ENCODE data around the gene MYPOP.
A peak's percentile ranks its signal among the peaks of the same experiment; 100 is the strongest.
"Not testable (repeated sequence)": the region's sequence is repeated elsewhere in the genome, so short reads cannot be mapped to it uniquely, and the experiment has no call there.

MYPOP gene

GRCh38 chr19:45906221-45906620 is 3.8 kb upstream of the MYPOP start:
- DNase-seq = peak; percentile 11

GRCh38 chr19:45905011-45905410 is 2.6 kb upstream of the MYPOP start:
- DNase-seq = no peak

GRCh38 chr19:45902651-45903625 is 525 bp upstream of the MYPOP start:
- DNase-seq = peak; percentile 97

DNA sequence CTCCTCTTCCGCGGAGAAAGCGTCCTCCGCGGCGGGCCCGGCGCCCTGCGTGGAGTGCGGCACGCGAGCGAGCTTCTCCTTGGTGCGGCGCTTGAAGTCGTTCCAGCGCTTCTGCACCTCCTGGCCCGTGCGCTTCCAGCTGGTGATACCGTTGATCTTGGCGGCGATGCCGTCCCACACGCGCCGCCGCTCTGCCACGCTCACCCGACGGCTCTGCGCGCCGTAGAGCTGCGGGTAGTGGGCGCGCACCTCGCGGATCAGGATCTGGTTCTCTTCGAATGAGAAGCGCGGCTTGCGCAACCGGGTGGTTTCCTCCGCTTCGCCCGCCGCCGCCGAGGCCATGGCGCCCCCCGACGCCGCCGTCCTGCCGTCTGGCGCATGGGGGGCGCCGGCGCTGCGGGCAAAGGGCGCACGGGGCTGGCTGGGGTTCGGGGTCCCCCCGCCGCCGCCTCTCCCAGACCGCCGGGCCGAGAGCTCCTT is 941 bp downstream of the MYPOP start:
- peak; percentile 33 for DNase-seq

DNA sequence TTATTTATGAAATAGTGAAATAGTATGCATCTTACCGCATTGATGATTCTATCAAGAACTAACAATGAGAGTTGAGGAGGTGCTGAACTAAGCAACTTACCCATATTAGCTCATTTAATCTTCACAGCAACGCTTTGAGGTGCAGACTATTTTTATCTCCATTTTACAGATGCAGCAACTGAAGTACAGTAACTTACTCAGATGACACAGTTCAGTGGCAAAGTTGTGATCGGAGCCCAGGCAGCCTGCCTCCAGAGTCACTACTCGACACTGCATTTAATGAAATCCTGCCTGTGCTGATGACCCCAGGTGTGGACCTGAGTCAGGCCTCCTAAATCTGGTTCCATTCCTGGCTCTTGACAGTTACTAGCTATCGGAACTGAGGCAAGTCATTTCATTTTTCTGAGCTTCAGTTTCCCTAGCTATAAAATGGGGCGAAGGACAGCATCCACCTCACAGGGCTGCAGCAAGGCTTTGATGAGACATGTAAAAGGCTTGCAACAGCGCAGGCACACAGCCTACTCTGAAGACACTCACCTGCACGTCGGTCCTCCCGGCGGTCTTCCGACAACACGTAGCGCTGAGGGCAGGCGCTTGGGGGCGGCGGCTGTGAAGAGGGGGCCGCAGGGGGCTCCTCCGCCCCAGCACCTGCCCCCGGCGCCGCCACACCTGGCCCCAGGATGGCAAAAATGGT is 1.5 kb downstream of the MYPOP start:
- DNase-seq = no peak

GRCh38 chr19:45899919-45900589 is 2.4 kb downstream of the MYPOP start:
- no peak for DNase-seq

DNA sequence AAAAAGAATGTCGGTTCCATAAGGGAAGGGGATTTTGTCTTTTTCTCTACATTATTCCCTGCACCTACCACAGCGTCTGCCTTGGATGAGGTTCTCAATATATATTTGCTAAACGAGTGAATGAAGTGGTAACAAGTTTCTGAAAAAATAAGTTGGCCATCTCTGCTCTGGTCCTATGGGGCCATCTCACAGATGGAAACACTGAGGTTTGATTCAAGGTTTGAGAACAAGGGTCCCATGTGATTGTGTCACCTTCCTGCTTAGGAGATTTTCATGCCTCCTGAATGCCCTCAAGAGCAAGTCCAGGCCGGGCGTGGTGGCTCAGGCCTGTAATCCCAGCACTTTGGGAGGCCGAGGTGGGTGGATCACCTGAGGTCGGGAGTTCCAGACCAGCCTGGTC is 3.2 kb downstream of the MYPOP start:
- DNase-seq = no peak

DNA sequence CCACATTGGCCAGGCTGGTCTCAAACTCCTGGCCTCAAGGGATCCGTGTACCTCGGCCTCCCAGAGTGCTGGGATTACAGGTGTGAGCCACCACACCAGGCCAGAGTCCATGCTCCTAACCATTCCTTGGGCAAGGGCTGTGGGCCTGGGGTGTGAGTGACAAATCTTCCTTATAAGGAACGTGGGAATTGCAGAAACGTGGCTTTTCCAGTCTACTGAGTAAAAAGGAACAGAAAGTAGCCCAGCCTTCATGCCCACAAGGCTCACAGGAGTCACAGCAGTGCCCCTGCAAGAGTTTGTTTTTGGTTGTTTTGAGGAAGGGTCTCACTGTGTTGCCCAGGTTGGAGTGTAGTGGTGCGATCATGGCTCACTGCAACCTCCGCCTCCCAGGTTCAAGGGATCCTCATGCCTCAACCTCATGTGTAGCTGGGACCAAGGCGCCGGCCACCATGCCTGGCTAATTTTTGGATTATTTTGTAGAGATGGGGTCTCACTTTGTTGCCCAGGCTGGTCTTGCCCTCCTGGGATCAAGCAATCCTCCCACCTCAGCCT is 5.1 kb downstream of the MYPOP start:
- DNase-seq = no peak

DNA sequence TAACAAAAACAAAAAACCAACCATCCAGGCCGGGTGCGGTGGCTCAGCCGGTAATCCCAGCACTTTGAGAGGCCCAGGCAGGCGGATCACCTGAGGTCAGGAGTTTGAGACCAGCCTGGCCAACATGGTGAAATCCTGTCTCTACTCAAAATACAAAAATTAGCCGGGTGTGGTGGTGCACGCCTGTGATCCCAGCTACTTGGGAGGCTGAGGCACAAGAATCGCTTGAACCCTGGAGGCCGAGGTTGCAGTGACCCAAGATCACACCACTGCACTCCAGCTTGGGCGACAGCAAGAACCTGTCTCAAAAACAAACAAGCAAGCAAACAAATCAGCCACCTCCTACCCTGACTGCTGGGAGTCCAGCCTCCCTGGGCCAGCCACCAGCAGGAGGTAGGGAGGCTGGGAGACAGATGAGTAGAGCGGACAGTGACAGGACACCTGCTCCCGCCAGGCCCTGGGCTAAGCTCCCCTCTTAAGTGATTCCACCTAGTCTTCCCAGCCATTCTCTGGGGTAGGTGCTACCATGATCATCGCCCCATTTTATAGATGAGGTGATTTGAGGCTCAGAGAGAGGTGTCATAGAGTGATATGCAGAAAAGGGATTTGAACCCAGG is 6.3 kb downstream of the MYPOP start:
- DNase-seq = not testable (repeated sequence)

GRCh38 chr19:45895519-45895972 is 6.9 kb downstream of the MYPOP start:
- no peak for DNase-seq

- no peak for DNase-seq
Measured at GRCh38 chr19:45890877-45891276, 11.5 kb downstream of the MYPOP start.

GRCh38 chr19:45889210-45889885 is 13.1 kb downstream of the MYPOP start:
- DNase-seq = no peak

DNA sequence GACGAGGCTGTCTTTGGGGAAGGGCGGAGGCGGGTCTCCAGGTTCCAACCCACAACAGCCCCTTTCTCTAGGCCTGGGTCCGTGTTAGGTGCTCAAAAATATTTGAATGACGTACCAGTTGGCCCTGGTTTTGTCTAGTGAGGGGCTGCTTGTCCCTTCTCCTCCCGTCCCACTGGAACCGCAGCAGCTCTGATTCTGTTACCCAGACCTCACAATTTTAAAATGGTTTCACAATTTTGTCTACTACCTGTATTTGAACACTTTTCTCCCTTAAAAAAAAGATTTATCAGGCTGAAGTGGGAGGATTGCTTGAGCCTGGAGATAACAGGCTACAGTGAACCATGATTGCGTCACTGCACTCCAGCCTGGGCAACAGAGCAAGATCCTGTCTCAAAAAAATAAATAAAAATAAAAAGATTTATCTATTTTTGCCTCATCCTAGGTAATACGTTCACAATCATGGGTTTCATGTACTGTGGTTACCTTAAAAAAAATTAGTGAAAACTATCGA is 15.2 kb downstream of the MYPOP start:
- DNase-seq = no peak

GRCh38 chr19:45886427-45887199 is 15.8 kb downstream of the MYPOP start:
- DNase-seq = peak; percentile 95

GRCh38 chr19:45885556-45886426 is 16.6 kb downstream of the MYPOP start, which contains the start of gene IRF2BP1:
Gene IRF2BP1, minus strand, starts transcription at chr19:45886141. Its CDS starts 367 bp downstream, at chr19:45885774.
- peak; percentile 92 for DNase-seq

- DNase-seq = no peak
Measured at GRCh38 chr19:45884682-45885555, 17.5 kb downstream of the MYPOP start.

- DNase-seq = no peak
Measured at GRCh38 chr19:45883881-45884681, 18.3 kb downstream of the MYPOP start.

- DNase-seq = no peak
Measured at GRCh38 chr19:45883586-45883880, 18.9 kb downstream of the MYPOP start.

All from fibroblast of skin of right quadriceps (primary cell).